C4-2B (cell line): ENCODE data around the gene CLDN24.

Source experiments
- H3K27ac ChIP-seq: fragments of 450-650 bp; 2 replicates; pipeline ENCODE4 v1.5.1; 2017
- CTCF ChIP-seq: fragments of 450-650 bp; conservative IDR thresholded peaks from 2 replicates; pipeline ENCODE4 v1.5.1; 2017; ENCODE audit warnings: mild to moderate bottlenecking
- ZFX ChIP-seq: fragments of 450-650 bp; IDR thresholded peaks from 2 replicates; pipeline ENCODE4 v1.6.1; 2017

Gene CLDN24

GRCh38 chr4:183320211-183321059, 1.8 kb downstream of the CLDN24 start, which contains the start of gene CLDN22:
TSS of gene CLDN22 (minus strand) at chr4:183320276. CDS start at chr4:183320218, 58 bp downstream.
- no peak within 1 kb of the TSS for H3K27ac ChIP-seq
- TF ChIP-seq CTCF (no peak), ZFX (no peak)

GRCh38 chr4:183318656-183319055, 3.6 kb downstream of the CLDN24 start:
- no peak for TF ChIP-seq CTCF
- no peak for TF ChIP-seq ZFX
- no peak overlapping the region for H3K27ac ChIP-seq

GRCh38 chr4:183314806-183315205, 7.4 kb downstream of the CLDN24 start:
- no peak for TF ChIP-seq CTCF
- TF ChIP-seq ZFX, result no peak
- H3K27ac ChIP-seq, result no peak overlapping the region

- no peak for TF ChIP-seq ZFX
- TF ChIP-seq CTCF, result no peak
- H3K27ac ChIP-seq, result no peak overlapping the region
Measured at GRCh38 chr4:183314336-183314735, 7.9 kb downstream of the CLDN24 start.

- no peak overlapping the region for H3K27ac ChIP-seq
- TF ChIP-seq ZFX (no peak), CTCF (no peak)
Measured at GRCh38 chr4:183312841-183313240, 9.4 kb downstream of the CLDN24 start.

GRCh38 chr4:183306811-183307210, 15.4 kb downstream of the CLDN24 start:
- H3K27ac ChIP-seq, result no peak overlapping the region

GRCh38 chr4:183304538-183304937, 17.7 kb downstream of the CLDN24 start:
- TF ChIP-seq ZFX, result no peak
- no peak for TF ChIP-seq CTCF
- no peak overlapping the region for H3K27ac ChIP-seq

More at GRCh38 chr4:183306811-183307210, 15.4 kb downstream of the CLDN24 start:
- TF ChIP-seq ZFX, result no peak
- TF ChIP-seq CTCF, result no peak
